B cell (primary cell): ENCODE measurements around the gene HOPX.

Source experiments
- EZH2 ChIP-seq: IDR thresholded peaks from 2 replicates; pipeline ENCODE4 v1.6.1; 2012; ENCODE audit warnings: borderline replicate concordance, low read depth, mild to moderate bottlenecking, moderate library complexity, low read length; ENCODE audit not compliant: insufficient read depth, poor library complexity, severe bottlenecking
- TF ChIP-seq, protein P1 (sequence below): fragments of 200-600 bp; IDR thresholded peaks from one replicate; pipeline ENCODE4 v1.8.0; 2022; ENCODE audit warnings: antibody characterized with exemption, mild to moderate bottlenecking

DNA sequence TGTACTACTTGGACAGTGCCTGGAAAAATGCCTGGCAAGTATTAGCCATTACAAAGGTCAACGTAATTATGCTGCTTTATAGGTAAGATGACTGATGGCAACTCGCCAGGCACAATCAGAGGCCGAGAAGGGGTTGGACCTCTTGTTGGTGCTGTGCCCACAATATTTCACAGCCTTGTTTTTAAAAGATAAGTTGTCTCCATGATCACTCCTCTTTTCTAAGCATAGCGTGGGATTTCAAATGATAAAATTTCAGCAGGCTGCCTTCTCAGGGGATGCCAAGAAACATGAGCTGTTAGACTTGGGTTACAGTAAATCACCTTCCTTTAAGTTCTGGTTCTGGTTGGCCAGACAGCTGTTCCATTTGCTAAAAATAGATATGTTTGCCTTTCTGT lies 26.9 kb downstream of the HOPX start:
- TF ChIP-seq, protein P1, sequence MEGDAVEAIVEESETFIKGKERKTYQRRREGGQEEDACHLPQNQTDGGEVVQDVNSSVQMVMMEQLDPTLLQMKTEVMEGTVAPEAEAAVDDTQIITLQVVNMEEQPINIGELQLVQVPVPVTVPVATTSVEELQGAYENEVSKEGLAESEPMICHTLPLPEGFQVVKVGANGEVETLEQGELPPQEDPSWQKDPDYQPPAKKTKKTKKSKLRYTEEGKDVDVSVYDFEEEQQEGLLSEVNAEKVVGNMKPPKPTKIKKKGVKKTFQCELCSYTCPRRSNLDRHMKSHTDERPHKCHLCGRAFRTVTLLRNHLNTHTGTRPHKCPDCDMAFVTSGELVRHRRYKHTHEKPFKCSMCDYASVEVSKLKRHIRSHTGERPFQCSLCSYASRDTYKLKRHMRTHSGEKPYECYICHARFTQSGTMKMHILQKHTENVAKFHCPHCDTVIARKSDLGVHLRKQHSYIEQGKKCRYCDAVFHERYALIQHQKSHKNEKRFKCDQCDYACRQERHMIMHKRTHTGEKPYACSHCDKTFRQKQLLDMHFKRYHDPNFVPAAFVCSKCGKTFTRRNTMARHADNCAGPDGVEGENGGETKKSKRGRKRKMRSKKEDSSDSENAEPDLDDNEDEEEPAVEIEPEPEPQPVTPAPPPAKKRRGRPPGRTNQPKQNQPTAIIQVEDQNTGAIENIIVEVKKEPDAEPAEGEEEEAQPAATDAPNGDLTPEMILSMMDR = no peak
- TF ChIP-seq EZH2 = no peak
